Measurements from ENCODE around the gene FAM110A. TPM values are rescaled to one million over a fixed set of nuclear protein-coding genes. Genes with fewer than 3 reads are reported as not detected.

The FAM110A gene
- total and polyA plus RNA-seq, 7 donors = 0.55 to 10.7 (median 2.5) TPM

DNA sequence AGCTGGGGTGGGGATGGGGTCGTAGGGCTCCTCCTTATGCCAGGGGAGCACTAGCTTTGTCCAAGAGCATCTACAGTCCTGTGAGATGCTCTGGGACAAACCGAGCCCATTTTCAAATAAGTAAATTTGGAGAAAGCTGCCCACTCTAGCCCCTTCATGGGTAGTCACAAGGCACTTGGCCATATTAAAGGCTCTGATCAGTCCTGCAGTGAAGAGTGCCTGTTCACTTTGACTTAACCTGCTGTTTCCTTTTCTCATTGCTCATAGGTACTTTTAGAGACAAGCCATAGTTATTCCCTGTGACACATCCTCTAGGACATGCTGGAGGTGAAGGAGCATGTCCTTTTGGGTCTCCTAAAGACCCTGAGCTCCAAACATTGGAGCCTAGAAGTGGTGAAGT is 38.4 kb downstream of the FAM110A start:
- H3K9me3 ChIP-seq = no peaks in the 10 kb centered on the region
- H3K4me3 ChIP-seq = no peak overlapping the region
- WGBS, 2 donors = 59 to 65% methylated on average over 2 of the region's 2 CpGs
- TF ChIP-seq, protein P1, sequence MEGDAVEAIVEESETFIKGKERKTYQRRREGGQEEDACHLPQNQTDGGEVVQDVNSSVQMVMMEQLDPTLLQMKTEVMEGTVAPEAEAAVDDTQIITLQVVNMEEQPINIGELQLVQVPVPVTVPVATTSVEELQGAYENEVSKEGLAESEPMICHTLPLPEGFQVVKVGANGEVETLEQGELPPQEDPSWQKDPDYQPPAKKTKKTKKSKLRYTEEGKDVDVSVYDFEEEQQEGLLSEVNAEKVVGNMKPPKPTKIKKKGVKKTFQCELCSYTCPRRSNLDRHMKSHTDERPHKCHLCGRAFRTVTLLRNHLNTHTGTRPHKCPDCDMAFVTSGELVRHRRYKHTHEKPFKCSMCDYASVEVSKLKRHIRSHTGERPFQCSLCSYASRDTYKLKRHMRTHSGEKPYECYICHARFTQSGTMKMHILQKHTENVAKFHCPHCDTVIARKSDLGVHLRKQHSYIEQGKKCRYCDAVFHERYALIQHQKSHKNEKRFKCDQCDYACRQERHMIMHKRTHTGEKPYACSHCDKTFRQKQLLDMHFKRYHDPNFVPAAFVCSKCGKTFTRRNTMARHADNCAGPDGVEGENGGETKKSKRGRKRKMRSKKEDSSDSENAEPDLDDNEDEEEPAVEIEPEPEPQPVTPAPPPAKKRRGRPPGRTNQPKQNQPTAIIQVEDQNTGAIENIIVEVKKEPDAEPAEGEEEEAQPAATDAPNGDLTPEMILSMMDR (IDR thresholded peaks at IDR 0.05) = no peak
- TF ChIP-seq POLR2A (IDR thresholded peaks at IDR 0.05) (no peak), POLR2AphosphoS5 (IDR thresholded peaks at IDR 0.05) (no peak), EP300 (IDR thresholded peaks at IDR 0.05) (no peak)
- no peaks in the 10 kb centered on the region for H3K4me1 ChIP-seq
- peaks cover 0 to 6% (median 6%) of the 10 kb centered on the region in 3 donors for H3K27me3 ChIP-seq
- intact Hi-C loops (cut with DNase I) = no loop called here
- no peak for DNase-seq
- no peaks in the 10 kb centered on the region for H3K36me3 ChIP-seq
- no peak overlapping the region for H3K27ac ChIP-seq

GRCh38 chr20:872855-873520 is 39.5 kb downstream of the FAM110A start:
- no peak overlapping the region for H3K27ac ChIP-seq
- intact Hi-C loops (cut with DNase I) = no loop called here
- H3K27me3 ChIP-seq = peaks cover 0 to 6% (median 6%) of the 10 kb centered on the region in 3 donors
- DNase-seq = no peak
- H3K36me3 ChIP-seq = no peaks in the 10 kb centered on the region
- TF ChIP-seq, protein P1 (IDR thresholded peaks at IDR 0.05) = no peak
- TF ChIP-seq EP300 (IDR thresholded peaks at IDR 0.05) (no peak), POLR2AphosphoS5 (IDR thresholded peaks at IDR 0.05) (no peak), POLR2A (IDR thresholded peaks at IDR 0.05) (no peak)
- H3K4me1 ChIP-seq = no peaks in the 10 kb centered on the region
- 64 to 70% methylated on average over 20 of the region's 20 CpGs for WGBS, 2 donors
- H3K4me3 ChIP-seq = no peak overlapping the region
- no peaks in the 10 kb centered on the region for H3K9me3 ChIP-seq

GRCh38 chr20:873875-874607 is 40.5 kb downstream of the FAM110A start:
- intact Hi-C loops (cut with DNase I) = no loop called here

GRCh38 chr20:875115-875514 is 41.6 kb downstream of the FAM110A start:
- no peak overlapping the region for H3K27ac ChIP-seq
- intact Hi-C loops (cut with DNase I) = no loop called here
- peaks cover 0 to 6% (median 6%) of the 10 kb centered on the region in 3 donors for H3K27me3 ChIP-seq
- no peaks in the 10 kb centered on the region for H3K9me3 ChIP-seq
- 87 to 88% methylated on average over 4 of the region's 4 CpGs for WGBS, 2 donors
- H3K4me3 ChIP-seq = no peak overlapping the region
- no peak for DNase-seq
- TF ChIP-seq POLR2A (IDR thresholded peaks at IDR 0.05) (no peak), POLR2AphosphoS5 (IDR thresholded peaks at IDR 0.05) (no peak), EP300 (IDR thresholded peaks at IDR 0.05) (no peak)
- TF ChIP-seq, protein P1 (IDR thresholded peaks at IDR 0.05) = no peak
- H3K36me3 ChIP-seq = no peaks in the 10 kb centered on the region
- H3K4me1 ChIP-seq = no peaks in the 10 kb centered on the region

More at GRCh38 chr20:873875-874607, 40.5 kb downstream of the FAM110A start:
- 59 to 77% methylated on average over 10 of the region's 10 CpGs for WGBS, 2 donors
- no peaks in the 10 kb centered on the region for H3K9me3 ChIP-seq
- H3K4me1 ChIP-seq = no peaks in the 10 kb centered on the region
- no peaks in the 10 kb centered on the region for H3K36me3 ChIP-seq
- no peak for DNase-seq
- no peak overlapping the region for H3K27ac ChIP-seq
- TF ChIP-seq, protein P1 (IDR thresholded peaks at IDR 0.05) = no peak
- TF ChIP-seq EP300 (IDR thresholded peaks at IDR 0.05) (no peak), POLR2A (IDR thresholded peaks at IDR 0.05) (no peak), POLR2AphosphoS5 (IDR thresholded peaks at IDR 0.05) (no peak)
- peaks cover 0 to 6% (median 6%) of the 10 kb centered on the region in 3 donors for H3K27me3 ChIP-seq
- H3K4me3 ChIP-seq = no peak overlapping the region
